GM18867 (cell line): ENCODE data around the gene MUC7.
A peak's percentile ranks its signal among the peaks of the same experiment; 100 is the strongest.

ENCODE experiments used
- ATAC-seq: cut with Tn5 transposase; IDR thresholded peaks from one replicate; pipeline ENCODE4 v1.9.1; 2021; ENCODE audit warnings: mild to moderate bottlenecking, moderate library complexity; ENCODE audit not compliant: unreplicated experiment

The MUC7 gene

DNA sequence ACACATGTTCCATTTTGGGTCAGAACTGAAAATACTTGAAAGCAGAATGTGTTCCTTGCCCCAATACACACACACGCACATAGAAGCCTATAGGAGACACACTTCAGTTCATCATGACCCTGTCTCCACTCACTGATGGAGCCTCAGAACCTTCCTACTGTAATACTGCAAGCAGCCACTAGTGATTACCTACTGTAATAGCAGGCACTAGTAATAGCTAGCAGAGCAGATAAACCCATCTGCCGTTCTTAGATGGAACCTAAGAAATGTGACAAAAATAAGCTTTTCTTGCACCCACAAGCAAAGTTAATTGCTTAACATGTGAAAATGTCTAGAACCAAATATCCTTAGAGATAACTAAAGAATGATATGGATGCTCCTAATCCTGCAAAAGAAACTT, 60.0 kb downstream of the MUC7 start:
- ATAC-seq, result peak; percentile 79
